Measurements from ENCODE around the gene NRXN3.

DNA sequence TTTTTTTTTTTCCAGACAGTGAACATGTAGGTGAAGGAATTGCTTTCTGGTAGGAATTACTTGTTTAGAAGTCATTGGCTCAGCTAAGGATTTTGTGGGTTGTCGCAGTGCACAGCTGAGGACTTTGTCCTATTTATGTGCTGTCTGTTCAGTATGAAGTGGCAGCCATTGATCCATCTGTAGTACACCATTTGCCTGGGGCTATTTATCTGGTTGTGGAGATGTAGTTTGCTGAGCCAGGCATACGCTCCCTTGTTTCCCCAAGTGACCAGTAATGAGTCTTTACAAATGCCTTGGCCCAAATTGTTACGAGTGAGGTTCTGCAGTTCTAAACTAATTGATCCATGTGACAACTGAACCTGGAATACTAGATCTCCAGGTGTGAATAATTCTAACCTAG, 140.1 kb downstream of the NRXN3 start:
- TF ChIP-seq, protein P1, sequence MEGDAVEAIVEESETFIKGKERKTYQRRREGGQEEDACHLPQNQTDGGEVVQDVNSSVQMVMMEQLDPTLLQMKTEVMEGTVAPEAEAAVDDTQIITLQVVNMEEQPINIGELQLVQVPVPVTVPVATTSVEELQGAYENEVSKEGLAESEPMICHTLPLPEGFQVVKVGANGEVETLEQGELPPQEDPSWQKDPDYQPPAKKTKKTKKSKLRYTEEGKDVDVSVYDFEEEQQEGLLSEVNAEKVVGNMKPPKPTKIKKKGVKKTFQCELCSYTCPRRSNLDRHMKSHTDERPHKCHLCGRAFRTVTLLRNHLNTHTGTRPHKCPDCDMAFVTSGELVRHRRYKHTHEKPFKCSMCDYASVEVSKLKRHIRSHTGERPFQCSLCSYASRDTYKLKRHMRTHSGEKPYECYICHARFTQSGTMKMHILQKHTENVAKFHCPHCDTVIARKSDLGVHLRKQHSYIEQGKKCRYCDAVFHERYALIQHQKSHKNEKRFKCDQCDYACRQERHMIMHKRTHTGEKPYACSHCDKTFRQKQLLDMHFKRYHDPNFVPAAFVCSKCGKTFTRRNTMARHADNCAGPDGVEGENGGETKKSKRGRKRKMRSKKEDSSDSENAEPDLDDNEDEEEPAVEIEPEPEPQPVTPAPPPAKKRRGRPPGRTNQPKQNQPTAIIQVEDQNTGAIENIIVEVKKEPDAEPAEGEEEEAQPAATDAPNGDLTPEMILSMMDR (optimal IDR thresholded peaks at IDR 0.05 in 1 of 3, IDR thresholded peaks at IDR 0.05 in 1 of 3, conservative IDR thresholded peaks at IDR 0.05 in 1 of 3; ENCODE audit: extremely low read depth in 1 of 3, insufficient read depth in 2 of 3, low read length in 3 of 3) = no peak
- no peak for TF ChIP-seq EZH2 (IDR thresholded peaks at IDR 0.05; ENCODE audit: low read length)
